HG03135 (cell line): ENCODE results near the gene LSM4.
"Not testable (repeated sequence)": the region's sequence is repeated elsewhere in the genome, so short reads cannot be mapped to it uniquely, and the experiment has no call there.

ENCODE experiments used
- ATAC-seq: cut with Tn5 transposase; IDR thresholded peaks from one replicate; pipeline ENCODE4 v1.9.1; 2021; ENCODE audit warnings: mild to moderate bottlenecking, moderate library complexity; ENCODE audit not compliant: unreplicated experiment

The LSM4 gene

GRCh38 chr19:18322759-18323460 lies at the start of gene LSM4:
TSS of gene LSM4 (minus strand) at chr19:18323076. CDS start at chr19:18323020, 56 bp downstream.
- peak; percentile 86 for ATAC-seq

DNA sequence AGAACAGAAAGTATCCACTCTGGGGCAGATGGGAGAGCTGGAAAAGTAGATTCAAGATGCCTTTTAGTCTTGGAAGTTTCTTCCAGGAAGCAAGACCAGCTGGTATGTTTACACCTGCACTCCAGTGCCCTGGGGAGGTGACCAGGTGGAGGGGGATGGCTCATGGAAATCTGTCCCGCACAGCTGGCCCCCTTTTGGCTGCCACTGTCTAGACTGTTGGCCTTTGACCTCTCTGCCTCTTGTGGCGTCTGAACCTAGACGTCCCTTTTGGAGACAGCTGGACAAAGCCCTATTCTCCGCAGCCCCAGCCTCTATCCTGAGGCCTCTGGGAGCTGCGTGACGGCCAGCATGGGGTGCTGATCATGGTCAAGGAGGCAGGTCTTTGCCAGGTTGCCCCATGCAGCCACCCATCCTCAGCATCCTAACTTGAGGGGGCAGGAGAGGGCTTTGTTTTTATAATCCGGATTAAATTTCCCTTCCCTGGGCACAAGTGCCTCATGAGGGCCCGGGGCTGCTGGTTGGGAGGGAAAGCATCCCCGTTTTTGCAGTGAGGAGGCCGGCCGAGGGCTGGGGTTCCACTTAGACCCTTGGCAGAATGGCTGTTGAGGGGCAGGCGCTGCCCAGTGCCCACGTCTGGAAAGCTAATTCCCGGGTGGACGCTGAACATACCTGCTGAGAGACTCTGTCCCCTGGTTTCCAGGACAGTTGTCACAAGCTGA lies 45.8 kb upstream of the LSM4 start:
- ATAC-seq, result no peak

DNA sequence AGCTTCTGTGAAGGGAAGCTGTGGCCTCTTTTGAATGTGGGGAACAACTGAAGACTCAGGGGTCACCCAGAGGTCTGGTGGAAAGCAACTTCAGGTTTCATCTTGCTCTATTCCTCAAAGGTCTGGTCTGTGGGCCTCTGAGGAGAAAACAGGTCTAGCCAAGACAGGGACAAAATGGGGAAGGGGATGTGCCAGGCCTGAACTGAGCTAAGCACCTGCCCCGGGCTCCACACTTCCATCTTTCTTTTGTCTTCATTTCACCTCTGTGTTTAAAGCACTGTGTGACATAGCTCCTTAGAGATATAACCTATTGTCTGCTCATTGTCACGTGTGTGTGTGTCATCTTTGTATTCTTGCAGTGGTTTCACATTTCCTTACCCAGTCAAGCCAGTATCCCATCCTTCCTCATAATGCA lies 43.2 kb upstream of the LSM4 start:
- no peak for ATAC-seq

GRCh38 chr19:18364826-18365528 lies 42.1 kb upstream of the LSM4 start:
- no peak for ATAC-seq

- ATAC-seq, result not testable (repeated sequence)
These were observed 41.5 kb upstream of the LSM4 start for GRCh38 chr19:18364277-18364825.

GRCh38 chr19:18363787-18364186 lies 40.9 kb upstream of the LSM4 start:
- no peak for ATAC-seq

GRCh38 chr19:18362934-18363542 lies 40.2 kb upstream of the LSM4 start:
- no peak for ATAC-seq

DNA sequence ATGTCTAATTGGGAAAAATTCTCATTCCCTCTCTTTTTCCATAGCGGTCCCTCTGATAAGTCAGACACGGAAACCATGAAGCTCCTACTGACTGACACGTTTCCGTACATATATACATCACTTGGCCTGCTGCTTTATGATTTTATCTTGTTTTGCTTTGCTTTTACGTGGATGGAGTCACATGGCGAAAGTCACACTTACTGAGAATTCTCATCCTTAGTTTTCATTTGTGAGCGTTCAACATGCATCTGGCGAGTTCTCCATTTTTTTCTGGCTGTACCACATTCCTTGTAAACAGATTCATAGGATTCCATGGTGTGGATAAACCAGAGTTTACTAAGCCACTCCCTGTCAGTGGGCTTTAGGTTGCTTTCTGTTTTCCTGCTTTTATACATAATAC lies 38.8 kb upstream of the LSM4 start:
- no peak for ATAC-seq

- no peak for ATAC-seq
These were observed 34.2 kb upstream of the LSM4 start for GRCh38 chr19:18357041-18357440.

DNA sequence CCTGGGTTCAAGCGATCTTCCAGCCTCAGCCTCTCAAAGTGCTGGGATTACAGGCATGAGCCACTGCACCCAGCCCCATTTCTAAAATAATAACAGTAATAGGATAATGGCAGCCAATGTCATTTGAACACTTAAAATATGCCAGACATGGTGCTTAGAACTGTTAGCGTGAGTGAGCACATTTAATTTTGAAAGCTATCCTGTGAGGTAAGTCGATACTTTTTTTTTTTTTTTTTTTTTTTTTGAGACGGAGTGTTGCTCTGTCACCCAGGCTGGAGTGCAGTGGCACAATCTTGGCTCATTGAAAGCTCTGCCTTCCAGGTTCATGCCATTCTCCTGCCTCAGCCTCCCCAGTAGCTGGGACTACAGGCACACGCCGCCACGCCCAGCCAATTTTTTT lies 31.9 kb upstream of the LSM4 start:
- not testable (repeated sequence) for ATAC-seq

DNA sequence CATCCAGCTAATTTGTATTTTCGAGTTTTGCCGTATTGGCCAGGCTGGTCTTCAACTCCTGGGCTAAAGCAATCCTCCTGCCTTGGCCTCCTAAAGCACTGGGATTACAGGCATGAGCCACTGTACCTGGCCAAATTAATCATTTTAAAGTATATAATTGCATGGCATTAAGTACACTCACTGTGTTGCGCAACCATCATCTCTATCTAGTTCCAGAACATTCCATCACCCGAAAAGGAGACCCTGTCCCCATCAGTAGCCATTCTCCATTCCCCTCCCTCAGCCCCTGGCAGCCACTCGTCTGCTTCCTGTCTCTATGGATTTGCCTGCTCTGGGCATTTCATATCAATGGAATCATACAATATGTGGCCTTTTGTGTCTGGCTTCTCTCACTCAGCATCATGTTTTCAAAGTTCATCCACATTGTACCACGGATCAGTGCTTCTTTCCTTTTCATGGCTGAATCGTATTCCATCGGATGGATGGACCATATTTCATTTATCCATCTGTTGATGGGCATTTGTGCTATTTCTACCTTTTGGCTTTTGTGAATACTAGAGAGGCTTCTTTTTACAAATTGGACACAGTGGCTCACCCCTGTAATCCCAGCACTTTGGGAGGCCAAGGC lies 30.6 kb upstream of the LSM4 start:
- ATAC-seq, result no peak

DNA sequence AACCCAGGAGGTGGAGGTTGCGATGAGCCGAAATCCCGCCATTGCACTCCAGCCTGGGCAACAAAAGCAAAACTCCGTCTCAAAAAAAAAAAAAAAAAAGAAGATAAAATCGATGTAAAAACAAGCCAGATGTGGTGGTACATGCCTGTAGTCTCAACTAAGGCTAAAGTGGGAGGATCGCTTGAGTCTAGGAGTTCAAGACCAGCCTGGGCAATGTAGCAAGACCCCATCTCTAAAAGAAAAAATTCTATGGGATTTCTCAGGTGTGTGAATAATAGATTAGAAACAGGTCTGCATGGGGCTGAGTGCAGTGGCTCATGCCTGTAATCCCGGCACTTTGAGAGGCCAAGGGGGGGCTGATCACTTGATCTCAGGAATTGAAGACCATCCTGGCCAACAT lies 28.7 kb upstream of the LSM4 start:
- ATAC-seq, result no peak

DNA sequence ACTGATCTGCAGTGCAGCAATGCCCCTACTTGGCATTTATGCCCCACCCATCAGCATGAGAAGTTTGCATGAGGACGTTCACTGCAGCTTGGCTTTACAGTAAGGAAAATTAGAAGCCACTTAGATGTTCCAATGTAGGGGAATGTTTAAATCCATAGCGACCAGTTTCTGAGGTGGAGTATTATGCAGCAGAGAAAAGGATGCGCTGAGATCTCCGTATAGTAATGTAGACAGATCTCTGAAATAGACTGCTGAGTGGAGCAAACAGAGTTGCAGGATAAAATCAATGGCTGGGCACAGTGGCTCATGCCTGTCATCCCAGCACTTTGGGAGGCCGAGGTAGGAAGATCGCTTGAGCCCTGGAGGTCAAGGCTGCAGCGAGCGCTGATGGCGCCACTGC lies 27.6 kb upstream of the LSM4 start:
- ATAC-seq, result no peak

- ATAC-seq, result no peak
These were observed 26.8 kb upstream of the LSM4 start for GRCh38 chr19:18349524-18350128.

- not testable (repeated sequence) for ATAC-seq
These were observed 26.0 kb upstream of the LSM4 start for GRCh38 chr19:18348818-18349339.

DNA sequence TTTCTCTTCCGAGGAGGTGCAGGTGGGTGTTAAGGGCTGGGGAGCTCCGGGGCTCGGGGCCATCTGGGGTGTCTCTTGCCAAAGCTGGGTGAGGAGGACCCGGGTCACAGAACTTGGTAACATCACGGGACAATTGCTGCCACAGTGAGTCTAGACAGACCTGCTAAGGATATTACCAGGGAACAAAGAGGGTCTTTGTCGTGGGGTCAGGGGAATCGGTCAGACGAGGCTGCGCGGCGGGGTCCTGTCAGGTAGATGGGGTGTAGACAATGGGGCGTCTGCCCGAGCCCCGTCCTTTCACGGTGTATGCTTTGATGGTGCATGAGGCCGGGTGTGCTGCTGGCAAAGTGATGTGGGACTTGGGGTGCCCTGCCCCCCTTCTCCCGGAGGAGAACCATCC lies 25.3 kb upstream of the LSM4 start:
- no peak for ATAC-seq

- no peak for ATAC-seq
These were observed 23.2 kb upstream of the LSM4 start for GRCh38 chr19:18346091-18346490.

- no peak for ATAC-seq
These were observed 22.4 kb upstream of the LSM4 start for GRCh38 chr19:18345296-18345695.

DNA sequence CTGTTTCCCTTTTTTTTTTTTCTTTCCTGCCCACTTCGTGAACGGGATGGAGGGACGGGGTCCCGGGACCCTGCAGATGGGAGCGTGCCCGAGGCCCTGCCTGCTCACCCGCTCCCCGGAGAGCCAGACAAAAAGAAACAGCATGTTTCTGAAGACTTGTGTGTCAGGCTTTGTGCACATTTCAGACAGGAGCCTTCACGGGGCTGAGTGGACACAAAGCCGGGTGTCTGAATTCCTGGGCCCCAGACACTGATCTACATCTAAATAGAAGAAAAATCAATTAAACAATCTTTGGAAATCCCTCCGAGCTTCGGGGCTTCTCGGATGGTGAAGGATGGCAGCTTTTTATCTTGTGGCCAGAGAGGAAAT lies 21.7 kb upstream of the LSM4 start:
- no peak for ATAC-seq

GRCh38 chr19:18342090-18342632 lies 19.3 kb upstream of the LSM4 start:
- no peak for ATAC-seq
